ENCODE data around the gene PNPLA2.
A peak's percentile ranks its signal among the peaks of the same experiment; 100 is the strongest.

PNPLA2 gene

GRCh38 chr11:834371-835316 is 15.9 kb downstream of the PNPLA2 start:
- Histone ChIP-seq H3K36me3 (ENCODE audit: control insufficient read depth, insufficient read depth, low read length) (peaks cover 20% of the 10 kb centered on the region), H3K27me3 (ENCODE audit: control insufficient read depth, insufficient read depth, low read length, poor library complexity, severe bottlenecking) (peaks cover 30% of the 10 kb centered on the region), H3K27ac (ENCODE audit: insufficient read depth, low read depth, low read length, poor library complexity, severe bottlenecking) (no peak overlapping the region), H3K4me3 (ENCODE audit: insufficient read depth, low read depth, low read length) (no peak overlapping the region), H3K4me1 (ENCODE audit: control insufficient read depth, insufficient read depth, low read length) (peaks cover 37% of the 10 kb centered on the region), H3K9me3 (ENCODE audit: control insufficient read depth, low read length) (no peaks in the 10 kb centered on the region)
- WGBS, 2 experiments, result 77 to 81% methylated on average over 31 of the region's 31 CpGs

DNA sequence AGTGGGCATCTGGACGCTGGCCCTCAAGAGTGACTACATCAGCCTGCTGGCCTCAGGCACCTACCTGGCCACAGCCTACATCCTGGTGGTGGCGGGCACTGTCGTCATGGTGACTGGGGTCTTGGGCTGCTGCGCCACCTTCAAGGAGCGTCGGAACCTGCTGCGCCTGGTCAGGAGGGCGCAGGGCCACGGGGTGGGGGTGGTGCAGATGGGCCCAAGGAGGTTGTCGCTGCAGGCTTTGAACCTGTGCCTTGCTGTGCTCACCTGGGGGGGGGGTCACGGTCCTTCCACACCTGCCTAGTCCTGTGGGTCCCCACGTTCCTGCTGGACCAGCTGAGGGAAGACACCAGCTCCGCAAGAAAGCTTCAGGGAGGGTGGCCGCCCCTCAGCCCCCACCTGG is 17.6 kb downstream of the PNPLA2 start:
- Histone ChIP-seq H3K36me3 (ENCODE audit: control insufficient read depth, insufficient read depth, low read length) (peaks cover 20% of the 10 kb centered on the region), H3K27ac (ENCODE audit: insufficient read depth, low read depth, low read length, poor library complexity, severe bottlenecking) (no peak overlapping the region), H3K27me3 (ENCODE audit: control insufficient read depth, insufficient read depth, low read length, poor library complexity, severe bottlenecking) (peaks cover 13% of the 10 kb centered on the region), H3K9me3 (ENCODE audit: control insufficient read depth, low read length) (no peaks in the 10 kb centered on the region), H3K4me1 (ENCODE audit: control insufficient read depth, insufficient read depth, low read length) (peaks cover 27% of the 10 kb centered on the region), H3K4me3 (ENCODE audit: insufficient read depth, low read depth, low read length) (no peak overlapping the region)
- WGBS, 2 experiments, result 97% methylated on average over 14 of the region's 14 CpGs

- H3K4me1 ChIP-seq (ENCODE audit: control insufficient read depth, insufficient read depth, low read length), result peaks cover 24% of the 10 kb centered on the region
- WGBS, 2 experiments, result 90 to 91% methylated on average over 9 of the region's 9 CpGs
- peaks cover 20% of the 10 kb centered on the region for H3K36me3 ChIP-seq (ENCODE audit: control insufficient read depth, insufficient read depth, low read length)
- peaks cover 9% of the 10 kb centered on the region for H3K27me3 ChIP-seq (ENCODE audit: control insufficient read depth, insufficient read depth, low read length, poor library complexity, severe bottlenecking)
- H3K9me3 ChIP-seq (ENCODE audit: control insufficient read depth, low read length), result no peaks in the 10 kb centered on the region
- H3K4me3 ChIP-seq (ENCODE audit: insufficient read depth, low read depth, low read length), result no peak overlapping the region
- no peak overlapping the region for H3K27ac ChIP-seq (ENCODE audit: insufficient read depth, low read depth, low read length, poor library complexity, severe bottlenecking)
These were observed 18.0 kb downstream of the PNPLA2 start for GRCh38 chr11:836700-837099.

GRCh38 chr11:837189-837989 is 18.7 kb downstream of the PNPLA2 start:
- no peak overlapping the region for H3K27ac ChIP-seq (ENCODE audit: insufficient read depth, low read depth, low read length, poor library complexity, severe bottlenecking)
- H3K4me3 ChIP-seq (ENCODE audit: insufficient read depth, low read depth, low read length), result no peak overlapping the region
- peaks cover 2% of the 10 kb centered on the region for H3K27me3 ChIP-seq (ENCODE audit: control insufficient read depth, insufficient read depth, low read length, poor library complexity, severe bottlenecking)
- peaks cover 20% of the 10 kb centered on the region for H3K36me3 ChIP-seq (ENCODE audit: control insufficient read depth, insufficient read depth, low read length)
- H3K4me1 ChIP-seq (ENCODE audit: control insufficient read depth, insufficient read depth, low read length), result peaks cover 17% of the 10 kb centered on the region
- 95 to 96% methylated on average over 22 of the region's 22 CpGs for WGBS, 2 experiments
- H3K9me3 ChIP-seq (ENCODE audit: control insufficient read depth, low read length), result no peaks in the 10 kb centered on the region

GRCh38 chr11:837990-838307 is 19.2 kb downstream of the PNPLA2 start:
- Histone ChIP-seq H3K27me3 (ENCODE audit: control insufficient read depth, insufficient read depth, low read length, poor library complexity, severe bottlenecking) (no peaks in the 10 kb centered on the region), H3K9me3 (ENCODE audit: control insufficient read depth, low read length) (no peaks in the 10 kb centered on the region), H3K4me1 (ENCODE audit: control insufficient read depth, insufficient read depth, low read length) (peaks cover 16% of the 10 kb centered on the region), H3K36me3 (ENCODE audit: control insufficient read depth, insufficient read depth, low read length) (peaks cover 20% of the 10 kb centered on the region), H3K27ac (ENCODE audit: insufficient read depth, low read depth, low read length, poor library complexity, severe bottlenecking) (no peak overlapping the region), H3K4me3 (ENCODE audit: insufficient read depth, low read depth, low read length) (no peak overlapping the region)
- 89 to 90% methylated on average over 8 of the region's 8 CpGs for WGBS, 2 experiments

DNA sequence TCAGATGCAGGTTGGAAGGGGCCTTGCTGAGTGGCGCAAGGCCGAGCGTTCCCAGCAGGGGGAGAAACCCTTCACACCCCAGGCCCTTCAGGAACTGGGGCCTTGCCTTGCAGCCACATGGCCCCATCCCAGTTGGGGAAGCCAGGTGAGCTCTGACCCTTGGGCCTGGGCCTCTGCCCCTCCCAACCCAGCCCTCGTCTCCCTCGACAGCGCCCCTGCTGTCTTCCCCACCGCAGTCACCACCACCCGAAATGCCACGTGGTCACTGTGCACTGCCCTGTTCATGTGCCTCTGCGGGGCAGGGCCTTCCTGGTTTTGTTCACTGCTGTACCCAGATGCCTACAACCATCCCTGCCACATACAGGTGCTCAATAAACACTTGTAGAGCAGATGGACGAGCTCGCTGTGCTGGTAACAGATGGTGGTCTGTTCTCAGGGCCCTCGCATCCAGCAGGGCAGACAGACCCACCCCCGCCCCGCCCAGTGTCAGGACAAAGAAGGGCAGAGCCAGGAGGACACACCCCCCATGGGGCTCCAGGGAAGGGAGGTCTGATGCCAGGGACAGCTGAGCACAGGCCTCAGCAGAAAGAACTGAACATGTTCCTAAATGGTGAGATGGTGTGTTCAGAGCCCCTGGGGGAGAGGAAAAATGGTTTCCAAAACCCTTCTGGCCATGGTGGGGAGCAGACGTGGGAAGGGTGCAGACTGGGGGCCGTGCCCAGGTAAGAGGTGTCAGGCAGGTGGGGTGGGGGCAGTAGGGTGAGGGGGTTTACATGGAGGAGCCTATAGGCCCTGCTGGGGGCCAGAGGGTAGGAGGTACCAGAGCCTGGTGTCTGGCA is 19.9 kb downstream of the PNPLA2 start:
- 78% methylated on average over 17 of the region's 17 CpGs for WGBS, 2 experiments
- Histone ChIP-seq H3K27me3 (ENCODE audit: control insufficient read depth, insufficient read depth, low read length, poor library complexity, severe bottlenecking) (peaks cover 5% of the 10 kb centered on the region), H3K4me3 (ENCODE audit: insufficient read depth, low read depth, low read length) (no peak overlapping the region), H3K9me3 (ENCODE audit: control insufficient read depth, low read length) (no peaks in the 10 kb centered on the region), H3K36me3 (ENCODE audit: control insufficient read depth, insufficient read depth, low read length) (peaks cover 20% of the 10 kb centered on the region), H3K4me1 (ENCODE audit: control insufficient read depth, insufficient read depth, low read length) (peaks cover 17% of the 10 kb centered on the region), H3K27ac (ENCODE audit: insufficient read depth, low read depth, low read length, poor library complexity, severe bottlenecking) (no peak overlapping the region)

- peaks cover 7% of the 10 kb centered on the region for H3K27me3 ChIP-seq (ENCODE audit: control insufficient read depth, insufficient read depth, low read length, poor library complexity, severe bottlenecking)
- peaks cover 20% of the 10 kb centered on the region for H3K4me1 ChIP-seq (ENCODE audit: control insufficient read depth, insufficient read depth, low read length)
- H3K36me3 ChIP-seq (ENCODE audit: control insufficient read depth, insufficient read depth, low read length), result peaks cover 20% of the 10 kb centered on the region
- H3K4me3 ChIP-seq (ENCODE audit: insufficient read depth, low read depth, low read length), result no peak overlapping the region
- H3K9me3 ChIP-seq (ENCODE audit: control insufficient read depth, low read length), result no peaks in the 10 kb centered on the region
- H3K27ac ChIP-seq (ENCODE audit: insufficient read depth, low read depth, low read length, poor library complexity, severe bottlenecking), result no peak overlapping the region
- 93 to 97% methylated on average over 5 of the region's 5 CpGs for WGBS, 2 experiments
These were observed 20.5 kb downstream of the PNPLA2 start for GRCh38 chr11:839280-839623.

DNA sequence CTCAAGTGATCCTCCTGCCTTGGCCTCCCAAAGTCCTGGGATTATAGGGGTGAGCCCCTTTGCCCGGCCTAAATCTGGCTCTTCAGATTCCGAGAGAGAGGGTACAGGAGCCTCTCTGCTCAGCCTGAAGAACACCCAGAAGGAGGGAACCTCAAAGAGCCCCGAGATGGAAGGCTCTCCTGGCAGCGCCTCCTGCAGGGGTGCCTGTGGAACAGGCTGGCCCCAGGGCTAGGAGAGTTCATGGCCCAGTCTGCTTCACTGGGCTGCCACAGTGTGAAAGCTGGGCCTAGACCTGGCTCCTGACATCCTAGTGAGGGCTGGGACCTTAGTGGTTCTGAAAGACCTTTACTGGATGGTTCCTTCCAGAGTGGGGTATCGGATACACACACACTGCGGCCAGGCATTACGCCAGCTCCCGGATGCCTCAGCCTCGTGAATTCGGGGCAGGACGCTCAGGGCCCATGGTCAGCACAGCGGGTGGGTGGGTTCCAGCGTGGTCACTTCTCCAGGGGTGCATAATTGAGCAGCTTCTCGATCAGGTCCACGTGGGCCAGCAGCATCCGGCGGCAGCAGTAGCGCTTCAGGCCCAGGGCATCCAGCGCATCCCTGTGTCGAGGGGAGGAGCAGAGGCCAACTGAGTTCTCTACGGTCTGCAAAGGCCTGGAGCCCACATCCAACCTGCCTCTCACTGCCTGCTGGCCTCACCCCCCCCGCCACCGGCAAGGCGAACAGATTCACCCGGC is 21.3 kb downstream of the PNPLA2 start:
- Histone ChIP-seq H3K9me3 (ENCODE audit: control insufficient read depth, low read length) (no peaks in the 10 kb centered on the region), H3K4me3 (ENCODE audit: insufficient read depth, low read depth, low read length) (no peak overlapping the region), H3K27me3 (ENCODE audit: control insufficient read depth, insufficient read depth, low read length, poor library complexity, severe bottlenecking) (peaks cover 7% of the 10 kb centered on the region), H3K27ac (ENCODE audit: insufficient read depth, low read depth, low read length, poor library complexity, severe bottlenecking) (no peak overlapping the region), H3K36me3 (ENCODE audit: control insufficient read depth, insufficient read depth, low read length) (peaks cover 20% of the 10 kb centered on the region), H3K4me1 (ENCODE audit: control insufficient read depth, insufficient read depth, low read length) (peaks cover 18% of the 10 kb centered on the region)
- WGBS, 2 experiments, result 89 to 90% methylated on average over 25 of the region's 25 CpGs

DNA sequence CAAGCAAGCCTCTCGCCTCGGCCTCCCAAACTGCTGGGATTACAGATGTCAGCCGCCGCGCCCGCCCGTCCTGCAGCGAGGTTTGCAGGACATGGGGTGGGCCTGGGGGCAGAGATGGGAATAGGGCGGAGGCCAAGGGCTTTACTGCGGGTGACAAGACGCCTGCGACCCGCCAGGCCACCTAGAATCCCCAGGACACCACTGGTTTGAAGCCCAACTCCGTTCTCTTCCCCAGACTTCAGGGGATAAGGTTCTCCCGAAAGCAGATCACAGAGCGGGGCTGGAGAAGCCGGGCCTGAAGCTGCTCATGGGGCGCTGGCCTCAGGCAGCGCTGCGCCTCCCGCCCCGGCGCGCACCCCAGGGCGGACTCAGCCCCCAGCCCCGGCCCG is 23.3 kb downstream of the PNPLA2 start:
- Histone ChIP-seq H3K36me3 (ENCODE audit: control insufficient read depth, insufficient read depth, low read length) (peaks cover 15% of the 10 kb centered on the region), H3K4me3 (ENCODE audit: insufficient read depth, low read depth, low read length) (peak overlapping the region; percentile 99), H3K4me1 (ENCODE audit: control insufficient read depth, insufficient read depth, low read length) (peaks cover 28% of the 10 kb centered on the region), H3K27ac (ENCODE audit: insufficient read depth, low read depth, low read length, poor library complexity, severe bottlenecking) (peak overlapping the region; percentile 98), H3K27me3 (ENCODE audit: control insufficient read depth, insufficient read depth, low read length, poor library complexity, severe bottlenecking) (peaks cover 7% of the 10 kb centered on the region), H3K9me3 (ENCODE audit: control insufficient read depth, low read length) (no peaks in the 10 kb centered on the region)
- 1% methylated on average over 27 of the region's 27 CpGs for WGBS, 2 experiments

All from ectodermal cell (in vitro differentiated cells).